Mucosa of descending colon (tissue), 3 donors: ENCODE measurements around the gene CPA1. TPM values are rescaled to one million over a fixed set of nuclear protein-coding genes. Genes with fewer than 3 reads are reported as not detected.
A peak's percentile ranks its signal among the peaks of the same experiment; 100 is the strongest.

Experiments
- ATAC-seq: fragments of 200-7000 bp; cut with Tn5 transposase; one replicate; pipeline ENCODE4 v1.9.1; 2020; ENCODE audit warnings: mild to moderate bottlenecking, moderate library complexity
- DNase-seq, 3 donors: peaks; one replicate each; pipeline ENCODE4 v3.0.0-alpha.2; 2020
- H3K36me3 ChIP-seq: fragments of 200-600 bp; one replicate; pipeline ENCODE4 v1.8.0; 2021; ENCODE audit warnings: low read depth, mild to moderate bottlenecking
- H3K4me1 ChIP-seq: fragments of 200-600 bp; one replicate; pipeline ENCODE4 v1.8.0; 2021; ENCODE audit warnings: low read depth, mild to moderate bottlenecking
- H3K4me3 ChIP-seq: fragments of 200-600 bp; one replicate; pipeline ENCODE4 v1.8.0; 2021; ENCODE audit warnings: mild to moderate bottlenecking
- H3K9me3 ChIP-seq: fragments of 200-600 bp; one replicate; pipeline ENCODE4 v1.8.0; 2021; ENCODE audit warnings: mild to moderate bottlenecking
- intact Hi-C, 2 donors: fragments of 100-400 bp; cut with DNase I in 1 of 2; cut with micrococcal nuclease in 1 of 2; formaldehyde crosslinking; loops; one replicate each; pipeline versions ENCODE4 v1.11.0 to v1.11.1; 2022; cut with DNase I, micrococcal nuclease
- total RNA-seq, 3 donors: library from RNA; stranded (reverse); fragmentation: NEBNext Ultra II Directional in 2 of 3; extraction: Animal tissue kit (Norgen Biotek cat#: 25700) in 2 of 3; gene quantifications; one replicate each; pipeline versions ENCODE4 v1.2.1 to v1.2.4, GENCODE V29; 2021 to 2023
- TF ChIP-seq, protein P1 (sequence below): fragments of 200-600 bp; IDR thresholded peaks from one replicate; pipeline ENCODE4 v1.8.0; 2022; ENCODE audit warnings: antibody characterized with exemption, mild to moderate bottlenecking
- donor health status: DM: no; HTN: no; CAD: no; lungs with moderate emphysema.
- donor health status: DM: no; HTN: no; CAD: no.
- donor health status: DM: no; HTN: yes; CAD: no.

Gene CPA1
- total RNA-seq, 3 donors from 2014 or later: not detected

DNA sequence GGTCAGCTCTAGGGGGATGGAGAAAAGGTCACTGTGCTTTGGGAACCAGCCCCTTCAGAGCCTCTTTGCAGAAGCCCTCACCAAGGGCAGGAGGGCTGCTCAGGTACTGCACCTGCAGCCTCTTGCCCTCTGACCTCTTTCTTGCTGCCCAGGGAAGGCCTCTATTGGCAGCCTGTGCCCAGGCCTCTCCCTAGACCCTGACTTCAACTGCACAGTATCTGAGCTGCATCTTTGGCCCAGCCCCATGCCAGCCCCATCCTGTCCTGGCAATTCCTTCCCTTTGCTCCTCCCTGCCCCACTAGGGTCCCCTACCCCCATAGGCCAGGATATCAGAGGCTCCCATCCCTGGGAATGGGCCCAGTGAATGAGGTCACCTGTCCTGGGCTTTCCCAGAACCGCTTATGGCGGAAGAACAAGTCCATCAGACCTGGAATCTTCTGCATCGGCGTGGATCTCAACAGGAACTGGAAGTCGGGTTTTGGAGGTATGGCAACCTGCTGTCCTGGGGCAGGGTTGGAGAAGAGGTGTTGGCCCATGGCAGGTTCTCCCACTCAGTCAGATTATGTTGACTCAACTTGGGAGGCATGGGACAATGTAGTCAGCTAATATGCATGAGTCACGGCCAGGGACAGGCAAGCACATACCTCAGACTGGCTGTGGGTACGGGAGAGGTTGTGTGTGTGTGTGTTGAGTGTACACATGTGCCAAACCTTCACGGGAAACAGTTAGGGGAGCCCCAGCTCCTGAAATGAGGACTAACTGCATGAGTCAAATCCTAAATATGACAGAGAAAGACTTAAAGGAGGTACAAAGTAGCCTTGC is 17.1 kb upstream of the CPA1 start:
- peak; percentile 53 for ATAC-seq
- H3K9me3 ChIP-seq: peaks cover 6% of the 10 kb centered on the region
- no peak for DNase-seq
- H3K36me3 ChIP-seq: no peaks in the 10 kb centered on the region
- intact Hi-C loops: no loop called here
- H3K4me1 ChIP-seq: peaks cover 7% of the 10 kb centered on the region
- TF ChIP-seq, protein P1, sequence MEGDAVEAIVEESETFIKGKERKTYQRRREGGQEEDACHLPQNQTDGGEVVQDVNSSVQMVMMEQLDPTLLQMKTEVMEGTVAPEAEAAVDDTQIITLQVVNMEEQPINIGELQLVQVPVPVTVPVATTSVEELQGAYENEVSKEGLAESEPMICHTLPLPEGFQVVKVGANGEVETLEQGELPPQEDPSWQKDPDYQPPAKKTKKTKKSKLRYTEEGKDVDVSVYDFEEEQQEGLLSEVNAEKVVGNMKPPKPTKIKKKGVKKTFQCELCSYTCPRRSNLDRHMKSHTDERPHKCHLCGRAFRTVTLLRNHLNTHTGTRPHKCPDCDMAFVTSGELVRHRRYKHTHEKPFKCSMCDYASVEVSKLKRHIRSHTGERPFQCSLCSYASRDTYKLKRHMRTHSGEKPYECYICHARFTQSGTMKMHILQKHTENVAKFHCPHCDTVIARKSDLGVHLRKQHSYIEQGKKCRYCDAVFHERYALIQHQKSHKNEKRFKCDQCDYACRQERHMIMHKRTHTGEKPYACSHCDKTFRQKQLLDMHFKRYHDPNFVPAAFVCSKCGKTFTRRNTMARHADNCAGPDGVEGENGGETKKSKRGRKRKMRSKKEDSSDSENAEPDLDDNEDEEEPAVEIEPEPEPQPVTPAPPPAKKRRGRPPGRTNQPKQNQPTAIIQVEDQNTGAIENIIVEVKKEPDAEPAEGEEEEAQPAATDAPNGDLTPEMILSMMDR: no peak
- no peak overlapping the region for H3K4me3 ChIP-seq

DNA sequence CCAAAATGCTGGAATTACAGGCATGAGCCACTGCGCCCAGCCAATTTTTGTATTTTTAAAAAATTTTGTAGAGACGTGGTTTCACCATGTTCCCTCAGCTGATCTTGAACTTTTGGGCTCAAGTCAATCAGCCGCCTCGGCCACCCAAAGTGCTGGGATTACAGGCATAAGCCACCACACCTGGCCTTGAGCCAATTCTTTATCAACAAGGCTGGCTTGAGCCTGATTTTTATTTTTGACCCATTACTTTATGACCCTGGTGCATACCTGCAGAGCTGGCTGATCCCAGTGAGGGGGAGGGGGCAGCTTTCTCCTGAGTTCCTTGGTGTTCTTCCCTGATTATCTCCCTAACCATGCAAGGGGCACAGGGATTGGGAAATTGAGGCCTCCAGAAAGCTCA is 15.8 kb upstream of the CPA1 start:
- H3K36me3 ChIP-seq: no peaks in the 10 kb centered on the region
- no peak for DNase-seq
- intact Hi-C loops: no loop called here
- TF ChIP-seq, protein P1: no peak
- H3K4me1 ChIP-seq: peaks cover 10% of the 10 kb centered on the region
- no peak overlapping the region for H3K4me3 ChIP-seq
- peaks cover 1% of the 10 kb centered on the region for H3K9me3 ChIP-seq
- ATAC-seq: no peak

DNA sequence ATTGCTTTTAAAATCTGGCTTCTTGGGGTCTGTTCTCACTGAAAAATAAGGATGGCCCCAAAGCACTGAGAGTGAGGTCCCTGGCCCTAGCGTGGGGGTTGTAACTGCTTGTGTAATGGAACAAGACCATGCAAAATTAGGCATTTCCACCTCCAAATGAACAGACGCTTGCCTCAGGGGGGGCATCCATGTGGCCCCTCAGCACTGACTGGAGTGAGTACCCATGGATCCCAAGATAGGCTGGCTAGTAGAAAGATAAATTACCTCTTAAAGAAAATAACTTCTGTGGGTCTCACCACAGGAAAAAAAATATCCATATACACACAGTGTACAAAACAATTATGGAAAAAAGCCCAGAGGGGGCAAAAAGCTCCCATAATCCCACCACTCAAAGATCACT is 15.2 kb upstream of the CPA1 start:
- DNase-seq: no peak
- intact Hi-C loops: no loop called here
- ATAC-seq: no peak
- H3K9me3 ChIP-seq: no peaks in the 10 kb centered on the region
- TF ChIP-seq, protein P1: no peak
- no peaks in the 10 kb centered on the region for H3K36me3 ChIP-seq
- peaks cover 10% of the 10 kb centered on the region for H3K4me1 ChIP-seq
- no peak overlapping the region for H3K4me3 ChIP-seq

DNA sequence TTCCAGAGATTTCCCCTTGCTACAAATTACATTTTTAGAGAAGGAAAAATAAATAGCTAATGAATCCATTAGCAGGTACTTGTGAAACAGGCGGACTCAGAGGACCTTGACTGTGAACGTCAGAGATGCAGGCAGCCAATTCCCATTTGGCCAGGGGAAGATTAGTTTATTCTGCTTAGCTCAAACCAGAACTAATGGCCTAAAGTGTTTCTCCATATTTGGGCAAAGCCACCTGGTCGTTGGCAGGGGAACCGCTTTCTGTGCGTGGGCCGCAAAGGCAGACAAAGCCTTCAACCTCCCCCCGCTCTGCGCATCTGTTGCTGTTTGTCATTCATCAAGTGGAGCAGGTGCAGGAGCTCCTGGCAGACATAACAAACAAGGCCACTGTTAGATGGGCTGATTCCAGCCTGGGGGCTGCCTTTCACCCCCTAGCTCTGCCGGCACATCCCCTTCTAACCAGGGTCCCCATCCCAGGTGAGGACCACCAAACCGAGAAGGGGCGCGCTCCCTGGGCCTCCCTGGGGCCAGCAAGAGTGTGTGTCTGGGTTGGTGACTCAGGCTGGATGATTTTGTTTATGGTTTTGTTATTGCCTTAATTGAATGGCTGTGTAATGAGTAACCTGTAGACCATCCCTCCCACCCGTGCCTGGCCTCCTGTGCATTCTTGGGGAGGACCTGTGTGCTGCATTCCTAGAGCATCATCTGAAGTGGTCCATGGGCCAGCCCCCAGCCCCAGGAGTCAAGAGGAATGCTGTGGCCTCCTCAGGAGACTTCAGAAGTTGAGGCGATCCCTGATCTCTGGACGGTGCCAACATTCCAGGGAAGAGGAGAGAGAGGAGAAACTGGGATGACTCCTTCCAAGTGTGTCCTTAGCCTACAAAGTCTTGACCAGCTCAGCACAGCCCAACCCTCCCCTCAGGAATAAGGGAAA is 14.5 kb upstream of the CPA1 start:
- Histone ChIP-seq H3K4me1 (peaks cover 10% of the 10 kb centered on the region), H3K4me3 (no peak overlapping the region), H3K9me3 (no peaks in the 10 kb centered on the region), H3K36me3 (no peaks in the 10 kb centered on the region)
- TF ChIP-seq, protein P1: no peak
- intact Hi-C loops: no loop called here
- DNase-seq (no peak), ATAC-seq (peak; percentile 82)

DNA sequence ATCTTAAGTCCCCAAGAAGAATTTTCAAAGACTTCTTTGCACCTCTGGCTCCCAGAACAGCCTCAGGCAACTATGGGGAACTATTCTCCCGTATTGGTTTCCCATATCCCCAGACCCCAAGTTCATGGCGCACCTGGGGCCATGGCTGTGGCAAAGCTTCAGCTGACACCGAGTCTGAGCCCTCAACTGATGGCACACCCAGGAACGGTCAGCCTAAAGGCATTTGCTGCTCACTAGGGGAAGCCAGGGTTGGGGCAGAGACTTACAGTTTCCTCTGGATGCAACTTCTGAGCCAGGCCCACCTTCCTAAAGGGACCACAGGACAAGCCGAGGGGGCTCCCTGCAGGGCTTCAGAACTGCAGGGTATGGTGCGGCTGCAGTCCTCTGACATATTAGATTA is 13.7 kb upstream of the CPA1 start:
- no peaks in the 10 kb centered on the region for H3K36me3 ChIP-seq
- ATAC-seq (no peak), DNase-seq (no peak)
- no peak overlapping the region for H3K4me3 ChIP-seq
- intact Hi-C loops: no loop called here
- no peaks in the 10 kb centered on the region for H3K9me3 ChIP-seq
- H3K4me1 ChIP-seq: peaks cover 10% of the 10 kb centered on the region
- TF ChIP-seq, protein P1: no peak
